SU-DHL-6 (cell line): ENCODE data around the gene CDH11.

Experiments
- H2AFZ ChIP-seq: fragments of 200-600 bp; sonication (generic); 2 replicates; pipeline ENCODE4 v1.6.1; 2014; ENCODE audit warnings: low read depth, mild to moderate bottlenecking, moderate library complexity, mixed read lengths, antibody characterized with exemption, low read length; ENCODE audit not compliant: severe bottlenecking
- H3F3A ChIP-seq: fragments of 200-600 bp; shearing (Covaris generic); 2 replicates; pipeline ENCODE4 v1.6.0; 2016; ENCODE audit warnings: antibody characterized with exemption, mild to moderate bottlenecking; ENCODE audit not compliant: insufficient read depth
- H3K27ac ChIP-seq: fragments of 200-600 bp; sonication (generic); 2 replicates; pipeline ENCODE4 v1.5.1; 2016; ENCODE audit warnings: low read depth, mild to moderate bottlenecking, low read length, moderate library complexity, mixed read lengths
- H3K27me3 ChIP-seq: fragments of 200-600 bp; sonication (generic), shearing (Covaris generic); 2 replicates; pipeline ENCODE4 v1.6.0; 2014; ENCODE audit warnings: mild to moderate bottlenecking, low read length
- H3K36me3 ChIP-seq: fragments of 200-600 bp; sonication (generic); 2 replicates; pipeline ENCODE4 v1.6.1; 2014; ENCODE audit warnings: mild to moderate bottlenecking, low read length, mixed read lengths
- H3K4me2 ChIP-seq: fragments of 300-600, 200-600 bp; shearing (Covaris generic), sonication (generic); 2 replicates; pipeline ENCODE4 v1.6.0; 2014; ENCODE audit warnings: low read length, low read depth, mild to moderate bottlenecking; ENCODE audit not compliant: poor library complexity, severe bottlenecking
- H3K4me3 ChIP-seq: fragments of 200-600 bp; sonication (generic); 2 replicates; pipeline ENCODE4 v1.5.1; 2014; ENCODE audit warnings: antibody characterized with exemption, low read length, mild to moderate bottlenecking, mixed read lengths; ENCODE audit not compliant: insufficient read depth, poor library complexity, severe bottlenecking
- H3K79me2 ChIP-seq: fragments of 200-600 bp; sonication (generic); 2 replicates; pipeline ENCODE4 v1.6.1; 2014; ENCODE audit warnings: mild to moderate bottlenecking, low read length, moderate library complexity; ENCODE audit not compliant: insufficient read depth
- H3K9ac ChIP-seq: fragments of 200-600 bp; sonication (generic); 2 replicates; pipeline ENCODE4 v1.7.0; 2014; ENCODE audit warnings: mild to moderate bottlenecking, low read length
- H3K9me2 ChIP-seq: fragments of 200-600 bp; sonication (generic); replicated peaks from 2 replicates; pipeline ENCODE4 v1.6.1; 2014; ENCODE audit warnings: low read length; ENCODE audit not compliant: insufficient read depth
- H3K9me3 ChIP-seq: fragments of 200-600 bp; sonication (generic); 2 replicates; pipeline ENCODE4 v1.6.1; 2014; ENCODE audit warnings: low read length, mixed read lengths; ENCODE audit not compliant: insufficient read depth
- H4K20me1 ChIP-seq: fragments of 200-600 bp; sonication (generic); 2 replicates; pipeline ENCODE4 v1.6.1; 2014; ENCODE audit warnings: low read depth, mild to moderate bottlenecking, antibody characterized with exemption, low read length, moderate library complexity, mixed read lengths
- EZH2phosphoT487 ChIP-seq: fragments of 200-600 bp; sonication (generic), shearing (Covaris generic); conservative IDR thresholded peaks from 2 replicates; pipeline ENCODE4 v1.6.1; 2018; ENCODE audit warnings: mild to moderate bottlenecking, antibody characterized with exemption, low read length, moderate library complexity, mixed read lengths
- TF ChIP-seq, protein P1 (sequence below): fragments of 200-600 bp; sonication (generic); IDR thresholded peaks from one replicate; pipeline ENCODE4 v1.5.1; 2017; ENCODE audit warnings: antibody characterized with exemption, mild to moderate bottlenecking, low read length, moderate library complexity; ENCODE audit not compliant: insufficient read depth, poor library complexity, severe bottlenecking

Gene CDH11

DNA sequence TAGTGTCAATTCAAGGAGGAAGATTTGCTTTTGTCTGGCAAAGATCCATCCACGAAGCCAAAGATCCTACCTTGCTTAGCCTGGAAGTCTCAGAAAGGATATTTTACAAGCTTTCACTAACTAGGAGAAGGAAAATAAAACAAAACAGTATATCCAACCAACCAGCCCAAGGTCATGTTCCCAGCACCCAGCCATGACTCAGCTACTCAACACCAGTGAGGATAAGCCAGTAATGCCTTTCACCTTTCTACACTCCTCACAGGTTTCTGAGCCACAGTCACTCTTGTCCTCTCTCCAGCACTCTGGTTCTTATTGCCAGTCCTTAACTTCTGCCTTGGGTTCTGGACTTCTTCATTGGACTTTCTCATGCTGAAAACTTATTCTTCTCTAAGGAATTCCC is 116.2 kb downstream of the CDH11 start:
- Histone ChIP-seq H3K27ac (no peak overlapping the region), H3K79me2 (no peaks in the 10 kb centered on the region), H2AFZ (no peak overlapping the region), H3F3A (no peaks in the 10 kb centered on the region), H3K9ac (no peak overlapping the region), H3K27me3 (no peaks in the 10 kb centered on the region), H4K20me1 (no peaks in the 10 kb centered on the region), H3K9me2 (no peaks in the 10 kb centered on the region), H3K4me2 (no peak overlapping the region), H3K9me3 (no peaks in the 10 kb centered on the region), H3K4me3 (no peak overlapping the region), H3K36me3 (no peaks in the 10 kb centered on the region)
- TF ChIP-seq, protein P1, sequence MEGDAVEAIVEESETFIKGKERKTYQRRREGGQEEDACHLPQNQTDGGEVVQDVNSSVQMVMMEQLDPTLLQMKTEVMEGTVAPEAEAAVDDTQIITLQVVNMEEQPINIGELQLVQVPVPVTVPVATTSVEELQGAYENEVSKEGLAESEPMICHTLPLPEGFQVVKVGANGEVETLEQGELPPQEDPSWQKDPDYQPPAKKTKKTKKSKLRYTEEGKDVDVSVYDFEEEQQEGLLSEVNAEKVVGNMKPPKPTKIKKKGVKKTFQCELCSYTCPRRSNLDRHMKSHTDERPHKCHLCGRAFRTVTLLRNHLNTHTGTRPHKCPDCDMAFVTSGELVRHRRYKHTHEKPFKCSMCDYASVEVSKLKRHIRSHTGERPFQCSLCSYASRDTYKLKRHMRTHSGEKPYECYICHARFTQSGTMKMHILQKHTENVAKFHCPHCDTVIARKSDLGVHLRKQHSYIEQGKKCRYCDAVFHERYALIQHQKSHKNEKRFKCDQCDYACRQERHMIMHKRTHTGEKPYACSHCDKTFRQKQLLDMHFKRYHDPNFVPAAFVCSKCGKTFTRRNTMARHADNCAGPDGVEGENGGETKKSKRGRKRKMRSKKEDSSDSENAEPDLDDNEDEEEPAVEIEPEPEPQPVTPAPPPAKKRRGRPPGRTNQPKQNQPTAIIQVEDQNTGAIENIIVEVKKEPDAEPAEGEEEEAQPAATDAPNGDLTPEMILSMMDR: no peak
- TF ChIP-seq EZH2phosphoT487: no peak

DNA sequence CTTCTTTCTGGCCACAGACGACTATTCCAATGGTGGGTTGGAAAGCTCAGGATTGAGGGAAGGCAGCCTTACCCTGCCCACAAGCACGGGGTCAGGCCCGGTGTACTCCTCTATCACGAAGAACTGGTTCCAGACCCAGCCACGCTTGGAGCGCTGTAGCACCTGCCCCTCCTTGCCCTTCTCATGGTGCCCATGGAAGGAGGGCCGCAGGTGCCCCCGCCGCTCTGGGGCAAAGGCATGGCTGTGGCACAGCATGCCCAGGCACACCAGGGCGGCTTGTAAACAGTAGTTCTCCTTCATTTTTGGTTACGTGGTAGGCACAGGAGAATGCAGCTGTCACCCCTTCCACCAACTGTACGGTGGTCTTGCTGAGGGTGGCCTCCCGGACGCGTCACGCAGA is 117.3 kb downstream of the CDH11 start:
- Histone ChIP-seq H2AFZ (no peak overlapping the region), H3K4me2 (no peak overlapping the region), H3K79me2 (no peaks in the 10 kb centered on the region), H3K27me3 (no peaks in the 10 kb centered on the region), H3K4me3 (no peak overlapping the region), H3K9ac (no peak overlapping the region), H3K9me2 (no peaks in the 10 kb centered on the region), H3F3A (no peaks in the 10 kb centered on the region), H3K36me3 (no peaks in the 10 kb centered on the region), H3K27ac (no peak overlapping the region), H4K20me1 (no peaks in the 10 kb centered on the region), H3K9me3 (no peaks in the 10 kb centered on the region)
- TF ChIP-seq, protein P1: no peak
- no peak for TF ChIP-seq EZH2phosphoT487

DNA sequence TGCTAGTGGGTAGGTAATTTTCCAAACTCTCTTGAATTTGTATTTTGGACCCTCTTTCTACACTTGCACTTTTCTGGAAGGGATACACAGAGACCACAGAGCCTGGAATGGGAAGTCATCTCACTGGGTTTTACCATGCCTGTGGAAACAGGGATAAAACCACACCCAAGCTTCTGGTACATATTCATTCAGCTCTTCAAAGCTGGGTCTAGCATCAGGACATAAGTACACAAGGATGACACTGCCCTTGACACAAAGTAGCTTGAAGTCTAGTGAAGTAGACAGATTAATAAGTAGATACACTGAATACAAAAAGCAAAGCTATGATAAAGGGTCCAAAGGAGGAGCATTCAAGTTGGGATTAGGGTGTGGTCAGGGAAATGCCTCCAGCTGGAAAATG is 118.2 kb downstream of the CDH11 start:
- Histone ChIP-seq H3K4me3 (no peak overlapping the region), H3K79me2 (no peaks in the 10 kb centered on the region), H3K9ac (no peak overlapping the region), H3K9me2 (no peaks in the 10 kb centered on the region), H3K36me3 (no peaks in the 10 kb centered on the region), H3K27me3 (no peaks in the 10 kb centered on the region), H2AFZ (no peak overlapping the region), H4K20me1 (no peaks in the 10 kb centered on the region), H3K27ac (no peak overlapping the region), H3K9me3 (no peaks in the 10 kb centered on the region), H3F3A (no peaks in the 10 kb centered on the region), H3K4me2 (no peak overlapping the region)
- TF ChIP-seq EZH2phosphoT487: no peak
- TF ChIP-seq, protein P1: no peak

DNA sequence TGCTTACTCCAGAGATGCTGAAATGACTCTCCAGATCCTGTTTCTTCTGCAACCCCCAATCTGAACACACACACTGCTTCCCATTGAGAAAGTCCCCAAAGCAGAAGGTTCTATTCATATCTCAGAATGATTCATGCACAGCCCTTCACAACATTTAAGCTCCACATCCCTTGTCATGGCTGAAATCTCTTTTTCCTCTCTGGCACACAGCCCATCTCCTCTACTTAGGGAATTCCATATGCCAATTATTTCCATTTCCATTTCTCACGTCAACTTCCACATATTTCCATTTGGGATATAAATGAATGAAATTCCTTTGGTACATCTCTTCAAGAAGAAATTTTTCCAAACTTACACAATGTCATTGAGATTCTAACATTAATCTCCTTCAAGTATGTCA is 119.6 kb downstream of the CDH11 start:
- no peaks in the 10 kb centered on the region for H3K36me3 ChIP-seq
- no peaks in the 10 kb centered on the region for H3K27me3 ChIP-seq
- no peak overlapping the region for H2AFZ ChIP-seq
- no peak overlapping the region for H3K9ac ChIP-seq
- TF ChIP-seq EZH2phosphoT487: no peak
- TF ChIP-seq, protein P1: no peak
- H3K9me3 ChIP-seq: no peaks in the 10 kb centered on the region
- H3K79me2 ChIP-seq: no peaks in the 10 kb centered on the region
- no peak overlapping the region for H3K4me3 ChIP-seq
- no peaks in the 10 kb centered on the region for H3F3A ChIP-seq
- H3K27ac ChIP-seq: no peak overlapping the region
- H3K9me2 ChIP-seq: no peaks in the 10 kb centered on the region
- no peaks in the 10 kb centered on the region for H4K20me1 ChIP-seq
- H3K4me2 ChIP-seq: no peak overlapping the region
